AG04449 (cell line): ENCODE measurements around the gene SMC6.

Source experiments
- CTCF ChIA-PET: fragments of 350-600 bp; formaldehyde crosslinking; extraction: SDS; loops from one replicate; lab custom pipeline; 2021; ENCODE audit warnings: antibody characterized with exemption; lab: Yijun Ruan, JAX
- POLR2A ChIA-PET: fragments of 400-600, 350-600 bp; formaldehyde crosslinking; extraction: SDS; loops from one replicate; lab custom pipeline; 2020; ENCODE audit warnings: antibody characterized with exemption, inconsistent platforms; lab: Yijun Ruan, JAX
- DNase-seq: peaks from one replicate; pipeline ENCODE4 v3.0.0-alpha.2; 2010; ENCODE audit warnings: low read depth, low spot score
- H3K4me3 ChIP-seq: 2 replicates; pipeline ENCODE4 v1.5.1; 2011; ENCODE audit warnings: low read depth, mild to moderate bottlenecking, control low read depth, low read length
- TF ChIP-seq, protein P1 (sequence below): IDR thresholded peaks from one replicate; pipeline ENCODE4 v1.5.1; 2011; ENCODE audit warnings: mild to moderate bottlenecking, moderate library complexity, low read length, control low read depth, inconsistent platforms; ENCODE audit not compliant: insufficient read depth; ENCODE audit errors: missing control alignments

The SMC6 gene

DNA sequence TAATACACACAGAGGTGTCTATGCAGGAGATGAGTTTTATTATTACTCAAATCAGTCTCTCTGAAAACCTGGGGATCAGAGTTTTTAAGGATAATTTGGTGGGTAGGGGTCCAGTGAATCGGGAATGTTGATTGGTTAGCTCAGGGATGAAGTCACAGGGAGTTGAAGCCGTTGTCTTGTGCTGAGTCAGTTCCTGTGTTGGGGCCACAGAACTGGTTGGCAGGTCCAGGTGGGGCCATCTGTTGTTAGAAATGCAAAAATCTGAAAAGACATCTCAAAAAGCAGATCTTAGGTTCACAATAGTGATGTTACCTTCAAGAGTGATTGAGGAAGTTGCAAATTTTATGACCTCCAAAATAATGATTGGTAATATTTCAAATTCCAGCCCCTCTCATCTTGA lies 126.2 kb downstream of the SMC6 start:
- ChIA-PET POLR2A (interaction anchor here (1.1 kb wide), 1 partner anchor 44 kb away, joined by 3 read pairs; no protein-coding TSS in a partner anchor), CTCF (interaction anchor here (1.3 to 1.7 kb wide), 3 partner anchors 14 to 44 kb away, joined by 4 to 8 read pairs (median 7); no protein-coding TSS in a partner anchor)
- H3K4me3 ChIP-seq, result no peak overlapping the region
- DNase-seq, result no peak
- TF ChIP-seq, protein P1, sequence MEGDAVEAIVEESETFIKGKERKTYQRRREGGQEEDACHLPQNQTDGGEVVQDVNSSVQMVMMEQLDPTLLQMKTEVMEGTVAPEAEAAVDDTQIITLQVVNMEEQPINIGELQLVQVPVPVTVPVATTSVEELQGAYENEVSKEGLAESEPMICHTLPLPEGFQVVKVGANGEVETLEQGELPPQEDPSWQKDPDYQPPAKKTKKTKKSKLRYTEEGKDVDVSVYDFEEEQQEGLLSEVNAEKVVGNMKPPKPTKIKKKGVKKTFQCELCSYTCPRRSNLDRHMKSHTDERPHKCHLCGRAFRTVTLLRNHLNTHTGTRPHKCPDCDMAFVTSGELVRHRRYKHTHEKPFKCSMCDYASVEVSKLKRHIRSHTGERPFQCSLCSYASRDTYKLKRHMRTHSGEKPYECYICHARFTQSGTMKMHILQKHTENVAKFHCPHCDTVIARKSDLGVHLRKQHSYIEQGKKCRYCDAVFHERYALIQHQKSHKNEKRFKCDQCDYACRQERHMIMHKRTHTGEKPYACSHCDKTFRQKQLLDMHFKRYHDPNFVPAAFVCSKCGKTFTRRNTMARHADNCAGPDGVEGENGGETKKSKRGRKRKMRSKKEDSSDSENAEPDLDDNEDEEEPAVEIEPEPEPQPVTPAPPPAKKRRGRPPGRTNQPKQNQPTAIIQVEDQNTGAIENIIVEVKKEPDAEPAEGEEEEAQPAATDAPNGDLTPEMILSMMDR, result no peak

DNA sequence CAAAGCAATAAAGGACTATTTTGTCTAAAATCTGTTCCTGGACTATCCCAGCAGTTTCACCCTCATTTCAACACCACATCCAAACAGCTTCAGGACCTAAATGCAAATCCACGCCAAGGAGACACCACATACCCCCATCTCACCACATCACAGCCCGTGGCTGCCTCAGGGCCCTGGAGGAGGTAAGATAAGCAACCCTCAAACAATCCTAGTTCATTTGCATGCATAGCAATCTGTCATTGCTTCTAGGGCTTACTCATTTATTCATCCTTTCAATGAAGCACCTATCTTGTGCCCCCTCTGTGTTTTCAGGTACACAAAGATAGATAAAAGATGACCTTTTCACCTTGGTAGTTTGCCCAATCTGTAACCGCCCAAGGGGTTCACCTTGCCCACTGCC lies 126.6 kb downstream of the SMC6 start:
- no peak for DNase-seq
- ChIA-PET CTCF (no interaction called here), POLR2A (interaction anchor here (1.1 kb wide), 1 partner anchor 44 kb away, joined by 3 read pairs; no protein-coding TSS in a partner anchor)
- H3K4me3 ChIP-seq, result no peak overlapping the region
- TF ChIP-seq, protein P1, result no peak

DNA sequence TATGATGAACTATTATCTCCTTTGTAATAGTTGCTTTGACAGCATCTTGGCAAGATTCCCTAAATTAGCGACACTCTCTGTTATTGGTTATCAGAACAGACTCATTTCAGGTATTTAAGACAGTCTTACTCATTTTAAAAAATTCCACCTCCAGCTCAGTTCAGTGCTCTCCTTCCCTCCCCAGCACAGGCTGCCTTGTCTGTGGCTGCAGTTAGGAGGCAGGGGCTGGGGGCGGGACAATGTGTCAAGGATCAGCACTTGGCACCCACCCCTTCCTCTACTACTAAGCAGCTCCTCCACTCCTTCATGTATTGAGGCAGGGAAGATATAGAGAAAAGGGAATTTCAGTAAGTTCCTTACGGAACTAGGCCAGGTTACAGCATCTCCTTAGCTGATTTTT lies 128.2 kb downstream of the SMC6 start:
- DNase-seq, result no peak
- H3K4me3 ChIP-seq, result no peak overlapping the region
- TF ChIP-seq, protein P1, result no peak
- CTCF ChIA-PET, result no interaction called here
- POLR2A ChIA-PET, result no interaction called here

DNA sequence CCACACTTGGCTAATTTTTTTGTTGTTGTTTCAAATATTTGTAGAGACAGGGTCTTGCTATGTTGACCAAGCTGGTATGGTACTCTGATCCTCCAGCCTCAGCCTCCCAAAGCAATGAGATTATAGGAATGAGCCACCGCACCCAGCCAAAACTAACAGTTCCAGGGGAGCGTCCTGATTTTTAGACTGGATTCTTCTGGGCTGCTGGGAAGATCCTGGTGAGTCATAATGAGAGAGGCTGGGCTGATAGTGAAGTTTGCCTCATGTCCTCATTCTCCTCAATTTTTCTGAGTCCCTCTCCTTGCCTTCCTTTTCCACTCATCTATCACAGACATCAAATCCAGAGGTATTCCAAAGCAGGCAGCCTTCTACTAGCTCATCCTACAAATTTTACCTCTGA lies 131.8 kb downstream of the SMC6 start:
- ChIA-PET CTCF (interaction anchor here (1.9 kb wide), 1 partner anchor 24 kb away, joined by 6 read pairs; no protein-coding TSS in a partner anchor), POLR2A (interaction anchor here (0.6 kb wide), 1 partner anchor 24 kb away, joined by 3 read pairs; no protein-coding TSS in a partner anchor)
- no peak for DNase-seq
- H3K4me3 ChIP-seq, result no peak overlapping the region
- TF ChIP-seq, protein P1, result no peak

DNA sequence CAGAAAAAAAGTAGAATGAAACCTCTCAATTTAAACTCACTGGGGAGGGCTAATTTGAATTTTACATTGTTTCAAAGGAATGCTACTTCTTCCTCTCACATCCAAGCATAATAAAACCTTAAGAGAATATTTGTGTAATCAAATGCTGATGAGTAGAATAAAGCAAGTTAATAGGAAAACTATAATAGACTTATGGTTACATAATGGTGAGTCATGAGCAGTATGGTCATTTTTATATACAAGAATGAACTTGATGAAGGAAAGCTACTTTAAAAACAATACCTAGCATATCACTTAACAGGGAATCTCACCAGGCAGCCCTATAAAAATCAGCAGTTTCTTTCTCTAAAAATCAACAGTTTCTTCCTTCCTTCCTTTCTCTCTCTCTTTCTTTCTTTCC lies 132.8 kb downstream of the SMC6 start:
- DNase-seq, result no peak
- TF ChIP-seq, protein P1, result no peak
- no peak overlapping the region for H3K4me3 ChIP-seq
- POLR2A ChIA-PET, result no interaction called here
- CTCF ChIA-PET, result interaction anchor here (1.9 kb wide), 1 partner anchor 25 kb away, joined by 6 read pairs; no protein-coding TSS in a partner anchor

DNA sequence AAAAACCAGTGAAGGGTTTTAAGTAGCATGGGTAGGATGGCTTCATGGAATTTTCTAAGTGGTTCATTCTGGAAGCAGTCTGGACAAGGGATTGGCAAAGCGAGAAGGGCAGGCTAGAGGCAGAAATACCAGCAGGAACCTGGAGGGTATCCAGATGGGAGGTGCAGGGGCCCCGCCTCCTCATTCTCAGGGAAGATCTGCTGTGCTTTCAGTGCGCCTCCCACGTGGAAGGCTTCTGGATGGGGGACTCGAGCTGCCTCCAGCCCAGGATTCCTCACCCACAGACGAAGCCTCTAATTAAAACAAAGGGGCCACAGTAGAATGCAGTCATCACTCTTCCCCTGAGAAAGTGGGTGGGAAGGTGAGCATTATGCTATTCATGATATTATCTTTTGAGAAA lies 133.3 kb downstream of the SMC6 start:
- no peak overlapping the region for H3K4me3 ChIP-seq
- ChIA-PET CTCF (interaction anchor here (1.9 kb wide), 1 partner anchor 25 kb away, joined by 6 read pairs; no protein-coding TSS in a partner anchor), POLR2A (no interaction called here)
- TF ChIP-seq, protein P1, result no peak
- no peak for DNase-seq
